Measurements from ENCODE around the gene COL1A1. TPM values are rescaled to one million over a fixed set of nuclear protein-coding genes. Genes with fewer than 3 reads are reported as not detected.

The COL1A1 gene
- 100 to 1,000 TPM in 1 of 4 donors, 10 to 100 TPM in 3; 14.3 to 109 (median 36.6) TPM for total RNA-seq

- TF ChIP-seq CTCF (IDR thresholded peaks at IDR 0.05; ENCODE audit: low read depth): no peak
Measured at GRCh38 chr17:50201276-50201854, at the start of gene COL1A1. COL1A1 (minus strand) TSS chr17:50201631; CDS start chr17:50201513, 118 bp downstream.

- no peak for TF ChIP-seq CTCF (IDR thresholded peaks at IDR 0.05; ENCODE audit: low read depth)
Measured at GRCh38 chr17:50248255-50248654, 46.8 kb upstream of the COL1A1 start.

DNA sequence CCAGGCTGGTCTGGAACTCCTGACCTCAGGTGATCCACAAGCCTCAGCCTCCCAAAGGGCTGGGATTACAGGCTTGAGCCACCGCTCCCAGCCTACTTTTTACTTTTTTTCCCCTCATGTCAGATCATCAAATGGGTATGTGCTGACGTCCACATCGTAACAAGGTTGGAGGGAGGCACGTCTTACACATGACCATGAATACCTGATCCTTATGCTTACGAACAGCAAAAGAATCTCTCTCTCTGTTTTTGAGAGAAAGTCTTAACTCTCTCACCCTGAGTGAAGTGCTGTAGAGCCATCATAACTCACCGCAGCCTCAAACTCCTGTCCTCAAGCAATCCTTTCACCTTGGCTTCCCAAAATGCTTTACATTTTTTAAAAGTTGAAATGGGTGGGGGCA is 43.3 kb upstream of the COL1A1 start:
- TF ChIP-seq CTCF (IDR thresholded peaks at IDR 0.05; ENCODE audit: low read depth): no peak

GRCh38 chr17:50241431-50241830 is 40.0 kb upstream of the COL1A1 start:
- TF ChIP-seq CTCF (IDR thresholded peaks at IDR 0.05; ENCODE audit: low read depth): no peak

DNA sequence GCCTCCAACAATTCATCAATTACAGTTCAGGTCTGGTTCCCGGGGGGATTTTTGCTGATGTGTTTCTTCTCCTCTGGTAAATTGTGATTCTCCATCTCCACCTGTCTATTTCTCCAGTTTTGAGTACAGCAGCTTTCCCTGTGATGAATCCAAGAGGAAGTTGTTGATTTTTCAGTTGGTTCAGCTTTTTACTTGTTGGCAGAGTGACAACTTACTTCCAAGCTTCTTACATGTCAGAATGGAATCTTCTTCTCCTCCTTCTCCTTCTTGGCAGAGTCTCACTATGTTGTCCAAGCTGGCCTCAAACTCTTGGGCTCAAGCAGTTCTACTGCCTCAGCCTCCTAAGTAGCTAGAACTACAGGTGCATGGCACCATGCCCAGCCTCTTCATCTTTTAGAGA is 39.4 kb upstream of the COL1A1 start:
- TF ChIP-seq CTCF (IDR thresholded peaks at IDR 0.05; ENCODE audit: low read depth): no peak

- no peak for TF ChIP-seq CTCF (IDR thresholded peaks at IDR 0.05; ENCODE audit: low read depth)
Measured at GRCh38 chr17:50239937-50240336, 38.5 kb upstream of the COL1A1 start.

DNA sequence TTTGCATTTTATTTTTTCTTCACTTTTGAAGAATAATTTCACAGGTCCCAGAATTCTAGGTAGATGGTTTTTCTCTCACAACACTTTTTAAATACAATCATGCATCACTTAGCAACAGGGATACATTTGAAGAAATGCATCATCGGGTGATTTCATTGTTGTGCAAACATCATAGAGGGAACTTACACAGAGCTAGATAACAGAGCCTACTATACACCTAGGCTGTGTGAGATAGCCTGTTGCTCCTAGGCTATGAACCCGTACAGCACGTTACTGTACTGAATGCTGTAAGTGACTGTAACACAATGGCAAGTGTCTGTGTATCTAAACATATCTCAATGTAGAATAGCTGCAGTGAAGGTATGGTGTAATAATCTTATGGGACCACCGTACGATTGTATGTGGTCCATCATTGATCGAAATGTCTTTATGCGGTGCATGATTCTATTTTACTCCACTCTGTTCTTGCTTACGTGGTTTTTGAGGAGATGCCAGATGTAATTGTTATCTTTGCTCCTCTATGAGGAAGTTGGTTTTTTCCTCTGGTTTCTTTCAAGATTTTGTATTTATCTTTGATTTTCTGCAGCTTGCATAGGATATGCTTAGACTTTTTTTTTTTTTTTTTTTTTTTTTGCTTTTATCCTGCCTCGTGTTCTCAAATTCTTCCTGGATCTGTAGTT is 37.3 kb upstream of the COL1A1 start:
- TF ChIP-seq CTCF (IDR thresholded peaks at IDR 0.05; ENCODE audit: low read depth): no peak
